ENCODE results near the gene CHRNB2.
A peak's percentile ranks its signal among the peaks of the same experiment; 100 is the strongest.
"Not testable (repeated sequence)": the region's sequence is repeated elsewhere in the genome, so short reads cannot be mapped to it uniquely, and the experiment has no call there.

The CHRNB2 gene

GRCh38 chr1:154524881-154525280 lies 42.7 kb upstream of the CHRNB2 start:
- no peak for TF ChIP-seq CTCF (IDR thresholded peaks at IDR 0.05)
- Histone ChIP-seq H3K4me3 (ENCODE audit: low read depth, low read length) (no peak overlapping the region), H3K4me2 (ENCODE audit: low read length) (no peak overlapping the region)

DNA sequence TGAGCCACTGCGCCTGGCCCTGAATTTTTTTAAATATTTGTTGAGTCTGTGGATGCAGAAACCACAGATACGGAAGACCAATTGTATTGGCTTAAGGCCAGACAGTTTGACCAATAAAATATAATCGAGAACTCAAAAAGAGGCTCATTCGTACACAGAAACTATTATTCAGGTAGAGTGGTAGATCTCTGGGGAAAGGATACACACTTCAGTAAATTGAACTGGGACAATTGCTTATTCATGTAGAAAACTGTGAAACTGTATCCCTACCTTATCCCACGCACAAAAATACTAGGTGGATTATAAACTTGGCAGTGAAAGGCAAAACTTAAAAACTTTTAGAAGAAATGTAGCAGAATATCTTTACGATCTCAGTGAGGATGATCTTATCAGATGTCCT lies 40.4 kb upstream of the CHRNB2 start:
- no peaks in the 10 kb centered on the region for H3K9me3 ChIP-seq (ENCODE audit: control insufficient read depth, low read length)
- H3K27ac ChIP-seq = no peak overlapping the region
- no peaks in the 10 kb centered on the region for H3K27me3 ChIP-seq (ENCODE audit: control insufficient read depth, insufficient read depth, low read length)
- no peak for TF ChIP-seq CTCF (IDR thresholded peaks at IDR 0.05)
- no peaks in the 10 kb centered on the region for H3K79me2 ChIP-seq
- H3K4me3 ChIP-seq (ENCODE audit: low read depth, low read length) = no peak overlapping the region
- no peak overlapping the region for H3K9ac ChIP-seq
- no peak overlapping the region for H2AFZ ChIP-seq
- no peaks in the 10 kb centered on the region for H3K4me1 ChIP-seq
- no peaks in the 10 kb centered on the region for H3K36me3 ChIP-seq (ENCODE audit: control insufficient read depth, insufficient read depth, low read length)
- no peak overlapping the region for H3K4me2 ChIP-seq (ENCODE audit: low read length)

More at GRCh38 chr1:154524881-154525280, 42.7 kb upstream of the CHRNB2 start:
- Histone ChIP-seq H3K36me3 (ENCODE audit: control insufficient read depth, insufficient read depth, low read length) (no peaks in the 10 kb centered on the region), H3K79me2 (no peaks in the 10 kb centered on the region), H3K27ac (no peak overlapping the region), H2AFZ (no peak overlapping the region), H3K4me1 (no peaks in the 10 kb centered on the region), H3K27me3 (ENCODE audit: control insufficient read depth, insufficient read depth, low read length) (no peaks in the 10 kb centered on the region), H3K9ac (no peak overlapping the region), H3K9me3 (ENCODE audit: control insufficient read depth, low read length) (no peaks in the 10 kb centered on the region)

DNA sequence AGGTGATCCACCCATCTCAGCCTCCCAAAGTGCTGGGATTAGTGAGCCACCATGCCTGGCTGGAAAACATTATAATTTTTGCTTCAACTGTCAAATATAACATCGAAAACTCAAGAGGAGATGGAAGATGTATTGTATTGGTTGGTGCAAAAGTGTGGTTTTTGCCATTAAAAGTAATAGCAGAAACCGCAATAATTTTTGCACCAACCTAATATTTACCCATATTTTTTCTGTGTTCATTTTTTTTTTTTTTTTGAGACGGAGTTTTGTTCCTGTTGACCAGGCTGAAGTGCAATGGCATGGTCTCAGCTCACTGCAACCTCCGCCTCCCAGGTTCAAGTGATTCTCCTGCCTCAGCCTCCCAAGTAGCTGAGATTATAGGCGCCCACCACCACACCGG lies 38.3 kb upstream of the CHRNB2 start:
- Histone ChIP-seq H3K36me3 (ENCODE audit: control insufficient read depth, insufficient read depth, low read length) (no peaks in the 10 kb centered on the region), H3K79me2 (no peaks in the 10 kb centered on the region), H3K4me2 (ENCODE audit: low read length) (no peak overlapping the region), H3K4me1 (no peaks in the 10 kb centered on the region), H3K9me3 (ENCODE audit: control insufficient read depth, low read length) (no peaks in the 10 kb centered on the region), H3K27ac (no peak overlapping the region), H3K9ac (no peak overlapping the region), H3K4me3 (ENCODE audit: low read depth, low read length) (no peak overlapping the region), H3K27me3 (ENCODE audit: control insufficient read depth, insufficient read depth, low read length) (no peaks in the 10 kb centered on the region), H2AFZ (no peak overlapping the region)
- TF ChIP-seq CTCF (IDR thresholded peaks at IDR 0.05) = no peak

DNA sequence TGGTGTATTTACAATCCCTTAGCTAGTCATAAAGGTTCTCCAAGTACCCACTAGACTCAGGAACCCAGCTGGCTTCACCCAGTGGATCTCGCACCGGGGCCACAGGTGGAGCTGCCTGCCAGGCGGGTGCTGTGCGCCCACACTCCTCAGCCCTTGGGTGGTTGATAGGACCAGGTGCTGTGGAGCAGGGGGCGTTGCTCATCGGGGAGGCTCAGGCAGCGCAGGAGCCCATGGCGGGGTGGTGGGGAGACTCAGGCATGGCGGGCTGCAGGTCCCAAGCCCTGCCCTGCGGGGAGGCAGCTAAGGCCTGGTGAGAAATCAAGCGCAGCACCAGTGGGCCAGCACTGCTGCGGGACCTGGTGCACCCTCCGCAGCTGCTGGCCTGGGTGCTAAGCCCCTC lies 35.6 kb upstream of the CHRNB2 start:
- H3K4me3 ChIP-seq (ENCODE audit: low read depth, low read length); H3K9ac ChIP-seq; H2AFZ ChIP-seq; H3K4me1 ChIP-seq; H3K36me3 ChIP-seq (ENCODE audit: control insufficient read depth, insufficient read depth, low read length); H3K4me2 ChIP-seq (ENCODE audit: low read length); H3K79me2 ChIP-seq; H3K27me3 ChIP-seq (ENCODE audit: control insufficient read depth, insufficient read depth, low read length); H3K9me3 ChIP-seq (ENCODE audit: control insufficient read depth, low read length); H3K27ac ChIP-seq: not testable (repeated sequence)

- no peak overlapping the region for H3K4me2 ChIP-seq (ENCODE audit: low read length)
- H3K27ac ChIP-seq = no peak overlapping the region
- no peaks in the 10 kb centered on the region for H3K9me3 ChIP-seq (ENCODE audit: control insufficient read depth, low read length)
- H3K27me3 ChIP-seq (ENCODE audit: control insufficient read depth, insufficient read depth, low read length) = no peaks in the 10 kb centered on the region
- TF ChIP-seq CTCF (IDR thresholded peaks at IDR 0.05) = peak; percentile 32
- H3K4me1 ChIP-seq = no peaks in the 10 kb centered on the region
- no peaks in the 10 kb centered on the region for H3K79me2 ChIP-seq
- H3K9ac ChIP-seq = no peak overlapping the region
- no peak overlapping the region for H2AFZ ChIP-seq
- no peaks in the 10 kb centered on the region for H3K36me3 ChIP-seq (ENCODE audit: control insufficient read depth, insufficient read depth, low read length)
- H3K4me3 ChIP-seq (ENCODE audit: low read depth, low read length) = no peak overlapping the region
Measured at GRCh38 chr1:154533952-154534844, 33.4 kb upstream of the CHRNB2 start.

All from parathyroid adenoma (tissue), 2 donors.